Ramos (cell line): ENCODE data around the gene OPN1LW.
"Not testable (repeated sequence)": the region's sequence is repeated elsewhere in the genome, so short reads cannot be mapped to it uniquely, and the experiment has no call there.

Experiments used
- in situ Hi-C: fragments of 300-500 bp; cut with MboI; formaldehyde crosslinking; loops from one replicate; pipeline ENCODE4 v1.14.3; 2022; ENCODE audit warnings: low sequenced_read_pairs; ENCODE audit not compliant: unreplicated experiment

OPN1LW gene

DNA sequence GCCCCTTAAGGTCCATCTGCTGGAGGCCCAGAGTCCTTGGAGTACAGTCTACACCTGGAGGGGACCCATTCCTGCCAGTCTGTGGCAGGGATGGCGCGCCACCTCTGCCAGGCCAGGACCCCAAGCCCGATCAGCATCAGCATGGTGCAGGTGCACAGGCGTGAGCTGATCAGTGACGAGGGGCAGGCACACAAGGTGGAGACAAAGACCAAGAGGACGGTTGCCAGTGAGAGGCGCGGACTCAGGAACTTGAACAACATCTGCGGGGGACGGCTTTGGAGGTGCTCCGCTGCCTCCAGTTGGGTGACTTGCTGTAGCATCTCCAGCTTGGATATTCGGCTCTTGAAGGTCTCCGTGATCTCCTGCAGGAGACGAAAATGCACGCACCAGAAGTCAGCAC lies 52.4 kb downstream of the OPN1LW start:
- in situ Hi-C loops = not testable (repeated sequence)
